ENCODE results near the gene NCKAP5.

Gene NCKAP5

GRCh38 chr2:132975193-132976105 is 592.8 kb downstream of the NCKAP5 start:
- H2BK12ac ChIP-seq (ENCODE audit: low read length) = no peak overlapping the region
- no peaks in the 10 kb centered on the region for H3K79me1 ChIP-seq (ENCODE audit: low read depth, low read length)
- H3K4me1 ChIP-seq (ENCODE audit: control insufficient read depth in 2 of 2, insufficient read depth in 1 of 2, low read depth in 1 of 2, low read length in 2 of 2) = peaks cover 0 to 17% of the 10 kb centered on the region in 2 donors
- H2BK15ac ChIP-seq (ENCODE audit: low read length) = no peak overlapping the region
- no peak overlapping the region for H4K91ac ChIP-seq (ENCODE audit: low read depth, low read length, poor library complexity)
- H2AK5ac ChIP-seq (ENCODE audit: low read depth, low read length) = no peak overlapping the region
- no peaks in the 10 kb centered on the region for H3K9me3 ChIP-seq (replicated peaks in 1 of 2; ENCODE audit: control insufficient read depth in 2 of 2, insufficient read depth in 1 of 2, low read depth in 1 of 2, low read length in 2 of 2)
- no peaks in the 10 kb centered on the region for H3K27me3 ChIP-seq (ENCODE audit: control insufficient read depth in 3 of 3, insufficient read depth in 3 of 3, low read depth in 1 of 3, low read length in 3 of 3)
- H3K4me3 ChIP-seq (ENCODE audit: low read length in 2 of 2) = no peak overlapping the region
- no CpG with 5 or more reads among the region's 5 CpGs for WGBS, 2 donors (ENCODE audit: extremely low coverage in 2 of 2, insufficient read length in 2 of 2, insufficient replicate concordance in 1 of 2)
- H2BK120ac ChIP-seq (ENCODE audit: low read depth, low read length) = no peak overlapping the region
- H3K23ac ChIP-seq (ENCODE audit: low read depth, low read length, poor library complexity) = no peak overlapping the region
- peaks cover 0 to 14% of the 10 kb centered on the region in 2 donors for H3K36me3 ChIP-seq (replicated peaks in 1 of 2; ENCODE audit: control insufficient read depth in 2 of 2, insufficient read depth in 2 of 2, low read length in 2 of 2)
- H3K4me2 ChIP-seq (ENCODE audit: insufficient read depth, low read length, poor library complexity, severe bottlenecking) = no peak overlapping the region
- no peak for DNase-seq (ENCODE audit: low spot score)
- H3K4ac ChIP-seq (ENCODE audit: low read length) = no peak overlapping the region
- no peak overlapping the region for H2BK5ac ChIP-seq (ENCODE audit: low read length)
- H3K27ac ChIP-seq (replicated peaks; ENCODE audit: low read length) = no peak overlapping the region
- no peak overlapping the region for H3K14ac ChIP-seq (ENCODE audit: low read length)
- H2AFZ ChIP-seq (ENCODE audit: low read length) = no peak overlapping the region
- no peak overlapping the region for H4K8ac ChIP-seq (ENCODE audit: low read depth, low read length)
- no peak overlapping the region for H3K9ac ChIP-seq (ENCODE audit: low read depth, low read length, poor library complexity)
- H3K18ac ChIP-seq (ENCODE audit: low read length) = no peak overlapping the region

GRCh38 chr2:132974467-132975095 is 593.7 kb downstream of the NCKAP5 start:
- WGBS, 2 donors (ENCODE audit: extremely low coverage in 2 of 2, insufficient read length in 2 of 2, insufficient replicate concordance in 1 of 2) = no CpG with 5 or more reads among the region's 11 CpGs
- peaks cover 0 to 17% of the 10 kb centered on the region in 2 donors for H3K36me3 ChIP-seq (replicated peaks in 1 of 2; ENCODE audit: control insufficient read depth in 2 of 2, insufficient read depth in 2 of 2, low read length in 2 of 2)
- no peak overlapping the region for H2BK120ac ChIP-seq (ENCODE audit: low read depth, low read length)

GRCh38 chr2:132971310-132972061 is 596.8 kb downstream of the NCKAP5 start:
- H3K4ac ChIP-seq (ENCODE audit: low read length) = no peak overlapping the region
- no peak overlapping the region for H3K27ac ChIP-seq (replicated peaks; ENCODE audit: low read length)
- H2BK12ac ChIP-seq (ENCODE audit: low read length) = no peak overlapping the region
- no peak overlapping the region for H3K9ac ChIP-seq (ENCODE audit: low read depth, low read length, poor library complexity)
- no peak overlapping the region for H2AFZ ChIP-seq (ENCODE audit: low read length)
- no peak overlapping the region for H3K4me3 ChIP-seq (ENCODE audit: low read length in 2 of 2)
- H3K36me3 ChIP-seq (replicated peaks in 1 of 2; ENCODE audit: control insufficient read depth in 2 of 2, insufficient read depth in 2 of 2, low read length in 2 of 2) = peaks cover 0 to 24% of the 10 kb centered on the region in 2 donors
- H4K91ac ChIP-seq (ENCODE audit: low read depth, low read length, poor library complexity) = no peak overlapping the region
- H2BK15ac ChIP-seq (ENCODE audit: low read length) = no peak overlapping the region
- no peak overlapping the region for H3K4me2 ChIP-seq (ENCODE audit: insufficient read depth, low read length, poor library complexity, severe bottlenecking)
- H4K8ac ChIP-seq (ENCODE audit: low read depth, low read length) = no peak overlapping the region
- H2BK5ac ChIP-seq (ENCODE audit: low read length) = no peak overlapping the region
- H3K79me1 ChIP-seq (ENCODE audit: low read depth, low read length) = no peaks in the 10 kb centered on the region
- H3K14ac ChIP-seq (ENCODE audit: low read length) = no peak overlapping the region
- no peak overlapping the region for H2BK120ac ChIP-seq (ENCODE audit: low read depth, low read length)
- no peak overlapping the region for H3K18ac ChIP-seq (ENCODE audit: low read length)
- no peaks in the 10 kb centered on the region for H3K27me3 ChIP-seq (ENCODE audit: control insufficient read depth in 3 of 3, insufficient read depth in 3 of 3, low read depth in 1 of 3, low read length in 3 of 3)
- no peak overlapping the region for H3K23ac ChIP-seq (ENCODE audit: low read depth, low read length, poor library complexity)
- peaks cover 2 to 9% of the 10 kb centered on the region in 2 donors for H3K4me1 ChIP-seq (ENCODE audit: control insufficient read depth in 2 of 2, insufficient read depth in 1 of 2, low read depth in 1 of 2, low read length in 2 of 2)
- WGBS, 2 donors (ENCODE audit: extremely low coverage in 2 of 2, insufficient read length in 2 of 2, insufficient replicate concordance in 1 of 2) = no CpG with 5 or more reads among the region's 7 CpGs
- DNase-seq (ENCODE audit: low spot score) = no peak
- no peak overlapping the region for H2AK5ac ChIP-seq (ENCODE audit: low read depth, low read length)
- peaks cover 0 to 5% of the 10 kb centered on the region in 2 donors for H3K9me3 ChIP-seq (replicated peaks in 1 of 2; ENCODE audit: control insufficient read depth in 2 of 2, insufficient read depth in 1 of 2, low read depth in 1 of 2, low read length in 2 of 2)

More at GRCh38 chr2:132974467-132975095, 593.7 kb downstream of the NCKAP5 start:
- Histone ChIP-seq H3K4me3 (ENCODE audit: low read length in 2 of 2) (no peak overlapping the region), H3K4me2 (ENCODE audit: insufficient read depth, low read length, poor library complexity, severe bottlenecking) (no peak overlapping the region), H2AK5ac (ENCODE audit: low read depth, low read length) (no peak overlapping the region), H2AFZ (ENCODE audit: low read length) (no peak overlapping the region), H3K23ac (ENCODE audit: low read depth, low read length, poor library complexity) (no peak overlapping the region), H3K14ac (ENCODE audit: low read length) (no peak overlapping the region), H3K27ac (replicated peaks; ENCODE audit: low read length) (no peak overlapping the region), H3K79me1 (ENCODE audit: low read depth, low read length) (no peaks in the 10 kb centered on the region), H3K27me3 (ENCODE audit: control insufficient read depth in 3 of 3, insufficient read depth in 3 of 3, low read depth in 1 of 3, low read length in 3 of 3) (no peaks in the 10 kb centered on the region), H3K9ac (ENCODE audit: low read depth, low read length, poor library complexity) (no peak overlapping the region), H2BK5ac (ENCODE audit: low read length) (no peak overlapping the region), H3K18ac (ENCODE audit: low read length) (no peak overlapping the region), H3K4ac (ENCODE audit: low read length) (no peak overlapping the region), H4K91ac (ENCODE audit: low read depth, low read length, poor library complexity) (no peak overlapping the region), H4K8ac (ENCODE audit: low read depth, low read length) (no peak overlapping the region), H2BK15ac (ENCODE audit: low read length) (no peak overlapping the region), H2BK12ac (ENCODE audit: low read length) (no peak overlapping the region), H3K9me3 (replicated peaks in 1 of 2; ENCODE audit: control insufficient read depth in 2 of 2, insufficient read depth in 1 of 2, low read depth in 1 of 2, low read length in 2 of 2) (no peaks in the 10 kb centered on the region), H3K4me1 (ENCODE audit: control insufficient read depth in 2 of 2, insufficient read depth in 1 of 2, low read depth in 1 of 2, low read length in 2 of 2) (peaks cover under 1 to 17% of the 10 kb centered on the region in 2 donors)
- DNase-seq (ENCODE audit: low spot score) = no peak
